Right lobe of liver (tissue), 4 donors: ENCODE results near the gene RPL35A.

Experiments
- POLR2A ChIP-seq: fragments of 450-650 bp; IDR thresholded peaks from one replicate; pipeline ENCODE4 v1.6.1; 2017; ENCODE audit warnings: antibody characterized with exemption, mild to moderate bottlenecking
- TF ChIP-seq, protein P1 (sequence below), 4 donors: fragments of 200-600 bp in 3 of 4; fragments of 450-650 bp in 1 of 4; IDR thresholded peaks; one replicate each; pipeline versions ENCODE4 v1.5.1 to v1.8.0; 2016 to 2022; ENCODE audit warnings: antibody characterized with exemption in 4 of 4, mild to moderate bottlenecking in 2 of 4
- donor health status: DM: no; HTN: no; CAD: no.
- donor health status: DM: no; HTN: no; CAD: no.
- donor health status: DM: no; HTN: yes; CAD: no.

GRCh38 chr3:197940745-197941384 lies 9.1 kb upstream of the RPL35A start:
- TF ChIP-seq, protein P1, sequence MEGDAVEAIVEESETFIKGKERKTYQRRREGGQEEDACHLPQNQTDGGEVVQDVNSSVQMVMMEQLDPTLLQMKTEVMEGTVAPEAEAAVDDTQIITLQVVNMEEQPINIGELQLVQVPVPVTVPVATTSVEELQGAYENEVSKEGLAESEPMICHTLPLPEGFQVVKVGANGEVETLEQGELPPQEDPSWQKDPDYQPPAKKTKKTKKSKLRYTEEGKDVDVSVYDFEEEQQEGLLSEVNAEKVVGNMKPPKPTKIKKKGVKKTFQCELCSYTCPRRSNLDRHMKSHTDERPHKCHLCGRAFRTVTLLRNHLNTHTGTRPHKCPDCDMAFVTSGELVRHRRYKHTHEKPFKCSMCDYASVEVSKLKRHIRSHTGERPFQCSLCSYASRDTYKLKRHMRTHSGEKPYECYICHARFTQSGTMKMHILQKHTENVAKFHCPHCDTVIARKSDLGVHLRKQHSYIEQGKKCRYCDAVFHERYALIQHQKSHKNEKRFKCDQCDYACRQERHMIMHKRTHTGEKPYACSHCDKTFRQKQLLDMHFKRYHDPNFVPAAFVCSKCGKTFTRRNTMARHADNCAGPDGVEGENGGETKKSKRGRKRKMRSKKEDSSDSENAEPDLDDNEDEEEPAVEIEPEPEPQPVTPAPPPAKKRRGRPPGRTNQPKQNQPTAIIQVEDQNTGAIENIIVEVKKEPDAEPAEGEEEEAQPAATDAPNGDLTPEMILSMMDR (IDR thresholded peaks at IDR 0.05): no peak
- no peak for TF ChIP-seq POLR2A
